Neural cell (in vitro differentiated cells): ENCODE data around the gene ZNF516. TPM values are rescaled to one million over a fixed set of nuclear protein-coding genes. Genes with fewer than 3 reads are reported as not detected.

Source experiments
- H2AFZ ChIP-seq: fragments of 200-600, 300-800 bp; sonication (generic), shearing (Covaris generic); 2 replicates; pipeline ENCODE4 v1.6.0; 2014; ENCODE audit warnings: low read depth, mild to moderate bottlenecking, antibody characterized with exemption, low read length, moderate library complexity
- H3F3A ChIP-seq: fragments of 200-600 bp; shearing (Covaris generic); 2 replicates; pipeline ENCODE4 v1.6.1; 2016; ENCODE audit warnings: mild to moderate bottlenecking, moderate library complexity, mixed read lengths, antibody characterized with exemption, low read length; ENCODE audit not compliant: insufficient read depth, poor library complexity, severe bottlenecking
- H3K27ac ChIP-seq: fragments of 200-600, 300-800 bp; sonication (generic), shearing (Covaris generic); 2 replicates; pipeline ENCODE4 v1.5.1; 2014; ENCODE audit warnings: mild to moderate bottlenecking, low read length, moderate library complexity
- H3K27me3 ChIP-seq: fragments of 300-800, 200-600 bp; sonication (generic), shearing (Covaris generic); 2 replicates; pipeline ENCODE4 v1.6.0; 2014; ENCODE audit warnings: mild to moderate bottlenecking, low read depth, low read length, moderate library complexity; ENCODE audit not compliant: insufficient read depth
- H3K36me3 ChIP-seq: fragments of 300-800, 200-600 bp; sonication (generic), shearing (Covaris generic); 2 replicates; pipeline ENCODE4 v1.5.1; 2014; ENCODE audit warnings: mild to moderate bottlenecking, antibody characterized with exemption, low read length, moderate library complexity; ENCODE audit not compliant: insufficient read depth
- H3K4me2 ChIP-seq: fragments of 300-800, 200-600 bp; sonication (generic), shearing (Covaris generic); 2 replicates; pipeline ENCODE4 v1.6.0; 2014; ENCODE audit warnings: mild to moderate bottlenecking, low read length
- H3K4me3 ChIP-seq: fragments of 300-800, 200-600 bp; sonication (generic), shearing (Covaris generic); 2 replicates; pipeline ENCODE4 v1.5.1; 2014; ENCODE audit warnings: mild to moderate bottlenecking, low read length, moderate library complexity
- H3K79me2 ChIP-seq: fragments of 200-600 bp; shearing (Covaris generic); replicated peaks from 2 replicates; pipeline ENCODE4 v1.6.0; 2014; ENCODE audit warnings: mild to moderate bottlenecking, low read length, moderate library complexity; ENCODE audit not compliant: insufficient read depth
- H3K9ac ChIP-seq: fragments of 300-800, 200-600 bp; sonication (generic), shearing (Covaris generic); 2 replicates; pipeline ENCODE4 v1.6.1; 2016; ENCODE audit warnings: mild to moderate bottlenecking, low read length, mixed read lengths
- H3K9me2 ChIP-seq: fragments of 200-600 bp; shearing (Covaris generic); 2 replicates; pipeline ENCODE4 v1.6.1; 2016; ENCODE audit warnings: mild to moderate bottlenecking, low read length, mixed read lengths; ENCODE audit not compliant: insufficient read depth
- H3K9me3 ChIP-seq: fragments of 200-600, 300-800 bp; sonication (generic), shearing (Covaris generic); 2 replicates; pipeline ENCODE4 v1.6.1; 2016; ENCODE audit warnings: mild to moderate bottlenecking, mixed run types, low read length, moderate library complexity, mixed read lengths
- H4K20me1 ChIP-seq: fragments of 200-600 bp; shearing (Covaris generic); 2 replicates; pipeline ENCODE4 v1.6.1; 2016; ENCODE audit warnings: mild to moderate bottlenecking, mixed run types; ENCODE audit not compliant: insufficient read depth
- CTCF ChIP-seq: fragments of 450-650 bp; IDR thresholded peaks from 2 replicates; pipeline ENCODE4 v1.5.1; 2014; ENCODE audit warnings: antibody characterized with exemption, mild to moderate bottlenecking, moderate library complexity; ENCODE audit not compliant: poor library complexity, severe bottlenecking
- EP300 ChIP-seq: fragments of 450-650 bp; conservative IDR thresholded peaks from 2 replicates; pipeline ENCODE4 v1.6.1; 2014; ENCODE audit warnings: antibody characterized with exemption, mild to moderate bottlenecking, moderate library complexity; ENCODE audit not compliant: poor library complexity, severe bottlenecking
- EZH2 ChIP-seq: fragments of 200-600, 300-800 bp; shearing (Covaris generic), sonication (generic); IDR thresholded peaks from 2 replicates; pipeline ENCODE4 v1.6.1; 2014; ENCODE audit warnings: antibody characterized with exemption, low read length, borderline replicate concordance, mild to moderate bottlenecking; ENCODE audit not compliant: insufficient read depth, poor library complexity, severe bottlenecking
- MXI1 ChIP-seq: fragments of 450-650 bp; conservative IDR thresholded peaks from 2 replicates; pipeline ENCODE4 v1.6.1; 2014; ENCODE audit warnings: antibody characterized with exemption, mild to moderate bottlenecking; ENCODE audit not compliant: poor library complexity, severe bottlenecking
- POLR2AphosphoS5 ChIP-seq: IDR thresholded peaks from 2 replicates; pipeline ENCODE4 v1.6.1; 2012
- RAD21 ChIP-seq: fragments of 450-650 bp; conservative IDR thresholded peaks from 2 replicates; pipeline ENCODE4 v1.6.1; 2014; ENCODE audit warnings: antibody characterized with exemption, mild to moderate bottlenecking, moderate library complexity
- REST ChIP-seq: IDR thresholded peaks from 2 replicates; pipeline ENCODE4 v1.6.1; 2012; ENCODE audit warnings: borderline replicate concordance
- SMC3 ChIP-seq: fragments of 450-650 bp; conservative IDR thresholded peaks from 2 replicates; pipeline ENCODE4 v1.6.1; 2014; ENCODE audit warnings: antibody characterized with exemption, mild to moderate bottlenecking, moderate library complexity; ENCODE audit not compliant: poor library complexity
- TAF1 ChIP-seq: IDR thresholded peaks from 2 replicates; pipeline ENCODE4 v1.6.1; 2012; ENCODE audit warnings: low read depth
- polyA plus RNA-seq: library from polyadenylated mRNA; depleted of rRNA; stranded (reverse); fragments of >200 nt; gene quantifications from 2 replicates; pipeline ENCODE4 v1.2.3, GENCODE V29; 2014

The ZNF516 gene
- polyA plus RNA-seq, 1 donor from 2014 or later: 11.5 TPM

- Histone ChIP-seq H2AFZ (no peak overlapping the region), H4K20me1 (no peaks in the 10 kb centered on the region), H3K9ac (no peak overlapping the region), H3K27me3 (no peaks in the 10 kb centered on the region), H3K4me2 (no peak overlapping the region), H3F3A (no peaks in the 10 kb centered on the region), H3K79me2 (peaks cover 5% of the 10 kb centered on the region), H3K4me3 (no peak overlapping the region), H3K9me2 (no peaks in the 10 kb centered on the region), H3K27ac (no peak overlapping the region), H3K36me3 (no peaks in the 10 kb centered on the region), H3K9me3 (no peaks in the 10 kb centered on the region)
- TF ChIP-seq MXI1: no peak
- no peak for TF ChIP-seq EP300
- no peak for TF ChIP-seq REST
- TF ChIP-seq POLR2AphosphoS5: no peak
- TF ChIP-seq RAD21: no peak
- TF ChIP-seq CTCF: no peak
- no peak for TF ChIP-seq SMC3
- TF ChIP-seq TAF1: no peak
- no peak for TF ChIP-seq EZH2
Observed at GRCh38 chr18:76374330-76375281, 120.4 kb downstream of the ZNF516 start.

GRCh38 chr18:76373297-76373696 lies 121.7 kb downstream of the ZNF516 start:
- H3K36me3 ChIP-seq: no peaks in the 10 kb centered on the region
- no peaks in the 10 kb centered on the region for H3K9me3 ChIP-seq
- TF ChIP-seq REST (no peak), POLR2AphosphoS5 (no peak), CTCF (no peak)
- no peak overlapping the region for H3K27ac ChIP-seq
- H4K20me1 ChIP-seq: no peaks in the 10 kb centered on the region
- H3K27me3 ChIP-seq: no peaks in the 10 kb centered on the region
- H2AFZ ChIP-seq: no peak overlapping the region
- no peak overlapping the region for H3K4me3 ChIP-seq
- H3F3A ChIP-seq: no peaks in the 10 kb centered on the region
- no peak overlapping the region for H3K9ac ChIP-seq
- no peaks in the 10 kb centered on the region for H3K9me2 ChIP-seq
- H3K79me2 ChIP-seq: peaks cover 5% of the 10 kb centered on the region
- no peak overlapping the region for H3K4me2 ChIP-seq
